GM23248 (cell line): ENCODE data around the gene TMPRSS2. TPM values are rescaled to one million over a fixed set of nuclear protein-coding genes. Genes with fewer than 3 reads are reported as not detected.

Source experiments
- DNase-seq: peaks from one replicate; pipeline ENCODE4 v3.0.0-alpha.2; 2015
- H2AFZ ChIP-seq: fragments of 200-600 bp; sonication (generic); 2 replicates; pipeline ENCODE4 v1.6.1; 2016; ENCODE audit warnings: antibody characterized with exemption
- H3F3A ChIP-seq: fragments of 200-600 bp; sonication (generic); 2 replicates; pipeline ENCODE4 v1.6.1; 2016; ENCODE audit warnings: mild to moderate bottlenecking, antibody characterized with exemption, mixed run types; ENCODE audit not compliant: insufficient read depth
- H3K27ac ChIP-seq: fragments of 200-600 bp; sonication (generic); 2 replicates; pipeline ENCODE4 v1.5.1; 2016; ENCODE audit warnings: mild to moderate bottlenecking
- H3K27me3 ChIP-seq: fragments of 200-600 bp; sonication (generic); replicated peaks from 2 replicates; pipeline ENCODE4 v1.6.1; 2016; ENCODE audit warnings: mild to moderate bottlenecking; ENCODE audit not compliant: insufficient read depth
- H3K36me3 ChIP-seq: fragments of 200-600 bp; sonication (generic); 2 replicates; pipeline ENCODE4 v1.6.1; 2016; ENCODE audit warnings: low read depth, mild to moderate bottlenecking
- H3K4me1 ChIP-seq: fragments of 200-600 bp; sonication (generic); 2 replicates; pipeline ENCODE4 v1.6.1; 2016; ENCODE audit warnings: mild to moderate bottlenecking; ENCODE audit not compliant: insufficient read depth
- H3K4me2 ChIP-seq: fragments of 200-600 bp; sonication (generic); one replicate; pipeline ENCODE4 v1.6.1; 2016; ENCODE audit warnings: mild to moderate bottlenecking; ENCODE audit not compliant: unreplicated experiment
- H3K4me3 ChIP-seq: fragments of 200-600 bp; sonication (generic); 2 replicates; pipeline ENCODE4 v1.5.1; 2016; ENCODE audit warnings: mild to moderate bottlenecking
- H3K79me2 ChIP-seq: fragments of 200-600 bp; sonication (generic); 2 replicates; pipeline ENCODE4 v1.6.1; 2016; ENCODE audit warnings: mild to moderate bottlenecking; ENCODE audit not compliant: insufficient read depth
- H3K9ac ChIP-seq: fragments of 200-600 bp; sonication (generic); 2 replicates; pipeline ENCODE4 v1.6.1; 2016; ENCODE audit warnings: mild to moderate bottlenecking
- H3K9me2 ChIP-seq: fragments of 200-600 bp; sonication (generic); 2 replicates; pipeline ENCODE4 v1.6.1; 2016; ENCODE audit warnings: mixed run types, mild to moderate bottlenecking, moderate library complexity; ENCODE audit not compliant: insufficient read depth
- H3K9me3 ChIP-seq: fragments of 200-600 bp; sonication (generic); one replicate; pipeline ENCODE4 v1.6.1; 2017; ENCODE audit warnings: low read depth
- H4K20me1 ChIP-seq: fragments of 200-600 bp; sonication (generic); 2 replicates; pipeline ENCODE4 v1.6.0; 2016; ENCODE audit not compliant: insufficient read depth
- EZH2 ChIP-seq: fragments of 200-600 bp; sonication (generic); IDR thresholded peaks from 2 replicates; pipeline ENCODE4 v1.6.1; 2018; ENCODE audit warnings: antibody characterized with exemption, mild to moderate bottlenecking; ENCODE audit not compliant: insufficient read depth, poor library complexity, severe bottlenecking
- EZH2phosphoT487 ChIP-seq: fragments of 200-600 bp; sonication (generic); IDR thresholded peaks from 2 replicates; pipeline ENCODE4 v1.6.1; 2018; ENCODE audit warnings: antibody characterized with exemption, moderate library complexity, mild to moderate bottlenecking, low read depth; ENCODE audit not compliant: insufficient read depth
- WGBS, 2 experiments: methylation state at CpG; one replicate each; pipeline ENCODE4 v1.1.6; 2015 to 2017; ENCODE audit warnings: low lambda C conversion rate in 2 of 2, low coverage in 1 of 2; ENCODE audit errors: missing lambda C conversion rate in 2 of 2; 5-methylcytosine and 5-hydroxymethylcytosine counted together
- in situ Hi-C: fragments of 300-500 bp; cut with MboI; formaldehyde crosslinking; loops from 2 replicates; pipeline ENCODE4 v1.15.0; 2020
- polyA plus RNA-seq: library from polyadenylated mRNA; unstranded; fragments of >200 nt; fragmentation: Nextera tagmentation; extraction: Ambion mirVana; gene quantifications from 2 replicates; pipeline ENCODE4 v1.2.1, GENCODE V29; 2016
- total RNA-seq: library from RNA; depleted of rRNA; stranded (reverse); fragments of >200 nt; shearing (Covaris generic); gene quantifications from 2 replicates; pipeline ENCODE4 v1.2.3, GENCODE V29; 2014

TMPRSS2 gene
- total and polyA plus RNA-seq, 2 experiments from 2014 or later, result not detected

- Histone ChIP-seq H3K4me1 (no peaks in the 10 kb centered on the region), H3K9me3 (no peaks in the 10 kb centered on the region), H3K27ac (no peak overlapping the region), H3K4me2 (no peak overlapping the region), H2AFZ (no peak overlapping the region), H3K9me2 (no peaks in the 10 kb centered on the region), H3K4me3 (no peak overlapping the region), H3K27me3 (no peaks in the 10 kb centered on the region), H3F3A (no peaks in the 10 kb centered on the region), H3K79me2 (no peaks in the 10 kb centered on the region), H3K9ac (no peak overlapping the region), H3K36me3 (no peaks in the 10 kb centered on the region), H4K20me1 (no peaks in the 10 kb centered on the region)
- TF ChIP-seq EZH2 (no peak), EZH2phosphoT487 (no peak)
- WGBS, 2 experiments, result 67 to 69% methylated on average over 13 of the region's 13 CpGs
- no peak for DNase-seq
- in situ Hi-C loops, result no loop called here
These were observed 69.4 kb downstream of the TMPRSS2 start for GRCh38 chr21:41438425-41439113.

DNA sequence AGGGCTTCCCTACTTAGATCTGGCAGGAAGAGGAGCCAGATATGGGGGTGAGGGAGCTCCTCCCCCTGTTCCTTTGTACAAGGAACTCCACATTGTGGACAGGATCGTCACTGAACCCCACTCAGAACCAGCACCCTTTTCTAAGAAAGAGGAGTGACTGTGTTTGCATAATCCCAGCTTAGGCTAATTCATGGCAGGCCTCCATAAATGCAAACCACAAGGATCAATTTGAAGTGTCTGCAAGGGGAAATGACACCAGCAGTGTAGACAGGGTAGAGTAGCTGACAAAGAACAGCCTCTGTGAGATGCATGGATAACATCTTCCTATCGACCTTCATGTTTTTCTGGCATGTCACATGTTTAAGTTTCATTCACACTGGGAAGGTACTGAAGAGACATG is 70.2 kb downstream of the TMPRSS2 start:
- Histone ChIP-seq H2AFZ (no peak overlapping the region), H3K9me2 (no peaks in the 10 kb centered on the region), H3K9me3 (no peaks in the 10 kb centered on the region), H3K4me1 (no peaks in the 10 kb centered on the region), H4K20me1 (no peaks in the 10 kb centered on the region), H3K36me3 (no peaks in the 10 kb centered on the region), H3K9ac (no peak overlapping the region), H3K27me3 (no peaks in the 10 kb centered on the region), H3F3A (no peaks in the 10 kb centered on the region), H3K4me3 (no peak overlapping the region), H3K27ac (no peak overlapping the region), H3K79me2 (no peaks in the 10 kb centered on the region), H3K4me2 (no peak overlapping the region)
- TF ChIP-seq EZH2, result no peak
- no peak for TF ChIP-seq EZH2phosphoT487
- in situ Hi-C loops, result no loop called here
- WGBS, 2 experiments, result 53 to 59% methylated on average over 2 of the region's 2 CpGs
- DNase-seq, result no peak

DNA sequence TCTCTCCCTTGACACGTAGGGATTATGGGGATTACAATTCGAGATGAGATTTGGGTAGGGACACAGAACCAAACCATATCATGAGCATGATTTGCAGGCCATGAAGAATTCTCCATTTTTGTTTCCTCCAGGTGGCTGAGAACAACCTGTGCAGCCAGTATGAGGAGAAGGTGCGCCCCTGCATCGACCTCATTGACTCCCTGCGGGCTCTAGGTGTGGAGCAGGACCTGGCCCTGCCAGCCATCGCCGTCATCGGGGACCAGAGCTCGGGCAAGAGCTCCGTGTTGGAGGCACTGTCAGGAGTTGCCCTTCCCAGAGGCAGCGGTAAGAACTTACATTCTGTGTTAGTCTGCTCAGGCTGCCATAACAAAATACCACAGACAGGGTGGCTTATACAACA is 72.3 kb downstream of the TMPRSS2 start:
- Histone ChIP-seq H3K4me1 (no peaks in the 10 kb centered on the region), H3K9me3 (no peaks in the 10 kb centered on the region), H3K4me2 (no peak overlapping the region), H3K9ac (no peak overlapping the region), H3K27me3 (no peaks in the 10 kb centered on the region), H2AFZ (no peak overlapping the region), H3K36me3 (no peaks in the 10 kb centered on the region), H3K9me2 (no peaks in the 10 kb centered on the region), H3K27ac (no peak overlapping the region), H4K20me1 (no peaks in the 10 kb centered on the region), H3K4me3 (no peak overlapping the region), H3K79me2 (no peaks in the 10 kb centered on the region), H3F3A (no peaks in the 10 kb centered on the region)
- WGBS, 2 experiments, result 77 to 83% methylated on average over 11 of the region's 11 CpGs
- no peak for TF ChIP-seq EZH2phosphoT487
- DNase-seq, result no peak
- in situ Hi-C loops, result no loop called here

DNA sequence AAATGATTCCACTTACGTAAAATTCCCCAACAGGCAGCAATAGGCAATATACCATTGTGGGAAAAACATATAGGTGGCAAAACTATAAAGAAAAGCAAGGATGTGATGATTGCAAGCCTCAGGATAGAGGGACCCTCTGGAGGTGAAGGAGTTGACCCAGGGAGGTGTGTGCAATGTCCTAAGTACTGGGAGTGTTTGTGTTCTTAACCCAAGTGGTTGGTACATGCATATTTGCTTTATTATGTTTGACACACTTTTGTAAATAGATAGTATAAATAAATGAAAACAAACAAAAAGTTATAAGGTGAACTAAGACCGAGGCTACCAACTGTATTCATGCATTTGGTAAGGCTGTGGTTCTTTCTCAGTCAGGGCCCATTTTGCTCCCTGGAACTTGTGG is 74.4 kb downstream of the TMPRSS2 start:
- no peak for DNase-seq
- Histone ChIP-seq H3K27ac (no peak overlapping the region), H3K9me2 (no peaks in the 10 kb centered on the region), H3K36me3 (no peaks in the 10 kb centered on the region), H3K9me3 (no peaks in the 10 kb centered on the region), H3K79me2 (no peaks in the 10 kb centered on the region), H3K9ac (no peak overlapping the region), H4K20me1 (no peaks in the 10 kb centered on the region), H2AFZ (no peak overlapping the region), H3F3A (no peaks in the 10 kb centered on the region), H3K4me3 (no peak overlapping the region), H3K4me1 (no peaks in the 10 kb centered on the region), H3K4me2 (no peak overlapping the region), H3K27me3 (no peaks in the 10 kb centered on the region)
- in situ Hi-C loops, result no loop called here
- TF ChIP-seq EZH2phosphoT487, result no peak
- TF ChIP-seq EZH2, result no peak
- WGBS, 2 experiments, result 79 to 81% methylated on average over 2 of the region's 2 CpGs
